ENCODE results near the gene PRKAG2.

The PRKAG2 gene

DNA sequence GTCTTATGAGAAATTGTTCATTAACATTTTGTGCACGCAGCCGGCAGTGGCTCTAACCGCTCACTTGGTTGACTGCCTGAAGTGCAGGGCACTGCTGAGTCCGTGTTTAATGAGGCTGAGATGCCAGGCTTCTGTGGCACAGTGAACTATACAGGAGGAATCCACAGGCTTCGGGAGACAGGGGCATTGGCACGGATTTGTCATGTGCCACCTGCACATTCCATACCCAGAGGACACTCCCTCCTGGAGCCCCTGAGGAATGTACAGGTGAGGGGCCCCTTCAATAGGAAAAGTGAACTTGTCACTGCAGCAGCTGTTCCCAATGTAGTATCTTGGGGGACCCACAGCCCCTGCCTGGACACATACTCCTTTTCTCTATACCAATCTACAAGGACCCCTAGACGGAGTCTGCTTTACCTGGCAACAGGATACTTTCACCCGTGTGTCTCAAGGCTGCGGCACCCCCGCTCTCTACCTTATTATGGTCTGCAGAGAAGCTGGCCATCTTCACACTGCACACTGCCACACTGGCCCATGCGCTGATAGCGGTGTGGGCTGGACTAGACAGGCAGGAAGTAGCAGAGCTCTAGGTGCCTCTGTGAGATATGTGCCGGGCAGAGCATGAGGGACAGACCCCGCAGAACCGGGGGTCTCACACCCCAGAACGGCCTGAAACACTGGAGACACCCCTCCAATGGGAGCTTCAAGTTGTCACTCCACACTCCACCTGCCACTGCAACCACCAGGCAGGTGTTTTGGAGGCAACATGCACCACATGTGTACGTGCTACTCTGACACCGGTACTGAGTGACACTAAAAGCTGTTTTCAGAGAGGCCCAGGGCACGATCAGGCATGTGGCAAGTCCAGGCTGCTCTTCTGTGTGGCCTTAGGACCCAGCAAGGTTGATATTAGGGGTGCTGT is 285.8 kb downstream of the PRKAG2 start:
- TF ChIP-seq, protein P1, sequence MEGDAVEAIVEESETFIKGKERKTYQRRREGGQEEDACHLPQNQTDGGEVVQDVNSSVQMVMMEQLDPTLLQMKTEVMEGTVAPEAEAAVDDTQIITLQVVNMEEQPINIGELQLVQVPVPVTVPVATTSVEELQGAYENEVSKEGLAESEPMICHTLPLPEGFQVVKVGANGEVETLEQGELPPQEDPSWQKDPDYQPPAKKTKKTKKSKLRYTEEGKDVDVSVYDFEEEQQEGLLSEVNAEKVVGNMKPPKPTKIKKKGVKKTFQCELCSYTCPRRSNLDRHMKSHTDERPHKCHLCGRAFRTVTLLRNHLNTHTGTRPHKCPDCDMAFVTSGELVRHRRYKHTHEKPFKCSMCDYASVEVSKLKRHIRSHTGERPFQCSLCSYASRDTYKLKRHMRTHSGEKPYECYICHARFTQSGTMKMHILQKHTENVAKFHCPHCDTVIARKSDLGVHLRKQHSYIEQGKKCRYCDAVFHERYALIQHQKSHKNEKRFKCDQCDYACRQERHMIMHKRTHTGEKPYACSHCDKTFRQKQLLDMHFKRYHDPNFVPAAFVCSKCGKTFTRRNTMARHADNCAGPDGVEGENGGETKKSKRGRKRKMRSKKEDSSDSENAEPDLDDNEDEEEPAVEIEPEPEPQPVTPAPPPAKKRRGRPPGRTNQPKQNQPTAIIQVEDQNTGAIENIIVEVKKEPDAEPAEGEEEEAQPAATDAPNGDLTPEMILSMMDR (IDR thresholded peaks at IDR 0.05), result no peak

DNA sequence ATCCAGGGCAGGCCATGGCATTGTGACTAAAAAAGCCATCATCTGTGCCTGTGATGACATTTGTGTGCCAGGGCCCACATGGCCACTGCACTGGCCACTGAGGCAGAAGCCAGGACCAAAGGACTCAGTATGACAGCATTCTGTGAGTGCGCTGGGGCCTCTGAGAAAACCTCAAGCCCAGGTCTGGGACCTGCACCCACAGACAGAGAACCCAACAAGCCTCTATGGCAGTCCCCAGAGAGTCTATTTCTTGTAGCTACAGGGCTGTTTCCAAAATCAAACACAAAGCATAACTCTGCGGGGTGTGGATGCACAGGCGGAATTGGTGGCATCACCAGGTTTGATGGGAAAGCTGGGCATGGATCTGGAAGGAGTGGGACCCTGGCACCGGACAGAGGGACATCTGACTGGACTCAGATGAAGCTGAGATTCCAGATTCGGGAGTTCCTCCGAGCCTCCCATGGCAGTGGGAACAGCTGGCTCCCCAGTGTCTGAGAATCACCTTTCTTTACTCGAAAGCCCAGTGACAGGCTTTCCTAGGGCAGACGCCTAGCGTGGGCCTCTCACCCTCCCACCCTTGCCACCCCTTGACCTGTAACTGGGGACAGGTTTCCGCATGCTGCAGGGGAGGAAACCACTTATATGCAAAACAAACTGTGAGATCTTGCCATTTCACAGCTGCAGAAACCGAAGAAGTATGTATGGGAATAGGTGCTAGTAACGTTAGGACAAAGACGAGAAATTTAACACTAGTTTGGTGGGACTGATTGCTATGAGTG is 286.7 kb downstream of the PRKAG2 start:
- TF ChIP-seq, protein P1 (IDR thresholded peaks at IDR 0.05), result no peak

DNA sequence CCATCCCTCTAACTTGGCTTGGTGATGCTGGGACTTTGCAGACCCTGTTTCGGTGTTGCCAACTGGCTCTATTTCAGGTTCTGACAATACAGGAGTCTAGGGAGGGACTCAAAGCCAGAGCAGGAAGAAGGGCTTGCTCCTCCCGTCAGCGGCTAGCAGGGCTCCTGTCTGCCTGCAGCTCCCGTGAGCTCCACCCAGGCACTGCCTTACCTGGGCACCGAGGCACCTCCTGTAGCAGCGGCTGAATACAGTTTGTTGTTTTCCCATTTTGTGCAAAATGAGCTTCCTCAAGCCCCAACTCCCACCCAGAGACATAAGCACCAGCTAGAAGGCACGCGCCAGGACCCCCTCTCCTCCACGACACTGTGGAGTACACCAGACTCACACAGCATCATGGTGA is 287.9 kb downstream of the PRKAG2 start:
- TF ChIP-seq, protein P1 (IDR thresholded peaks at IDR 0.05), result no peak

DNA sequence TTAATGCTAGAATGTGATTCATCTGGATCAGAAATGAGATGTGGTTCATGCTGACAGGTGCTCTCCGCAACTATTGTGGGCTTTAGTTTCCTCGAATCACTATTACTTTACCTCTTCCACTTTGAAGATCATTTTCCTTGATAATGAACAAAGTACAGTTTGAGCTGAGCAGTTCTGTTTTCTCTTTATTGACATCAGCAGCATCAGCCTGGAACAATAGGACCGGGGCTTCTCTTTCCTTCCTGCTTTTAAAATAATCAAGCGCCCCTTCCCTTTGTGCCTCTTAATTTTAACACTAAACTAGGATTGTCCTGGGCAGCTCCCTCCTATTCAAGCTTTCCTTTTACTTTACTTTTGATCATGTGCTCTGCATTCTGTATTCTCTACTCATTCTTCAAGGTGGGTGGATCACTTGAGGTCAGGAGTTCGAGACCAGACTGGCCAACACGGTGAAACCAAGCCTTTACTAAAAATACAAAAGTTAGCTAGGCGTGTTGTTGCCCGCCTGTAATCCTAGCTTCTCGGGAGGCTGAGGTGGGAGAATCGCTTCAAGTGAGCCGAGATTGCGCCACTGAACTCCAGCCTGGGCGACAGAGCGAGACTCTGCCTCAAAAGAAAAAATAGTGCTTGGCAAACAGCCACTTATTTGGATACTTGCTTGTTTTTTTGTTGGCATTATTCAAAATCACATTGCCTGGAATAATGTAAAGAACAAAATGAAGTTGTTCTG is 290.2 kb downstream of the PRKAG2 start:
- TF ChIP-seq, protein P1 (IDR thresholded peaks at IDR 0.05), result no peak

DNA sequence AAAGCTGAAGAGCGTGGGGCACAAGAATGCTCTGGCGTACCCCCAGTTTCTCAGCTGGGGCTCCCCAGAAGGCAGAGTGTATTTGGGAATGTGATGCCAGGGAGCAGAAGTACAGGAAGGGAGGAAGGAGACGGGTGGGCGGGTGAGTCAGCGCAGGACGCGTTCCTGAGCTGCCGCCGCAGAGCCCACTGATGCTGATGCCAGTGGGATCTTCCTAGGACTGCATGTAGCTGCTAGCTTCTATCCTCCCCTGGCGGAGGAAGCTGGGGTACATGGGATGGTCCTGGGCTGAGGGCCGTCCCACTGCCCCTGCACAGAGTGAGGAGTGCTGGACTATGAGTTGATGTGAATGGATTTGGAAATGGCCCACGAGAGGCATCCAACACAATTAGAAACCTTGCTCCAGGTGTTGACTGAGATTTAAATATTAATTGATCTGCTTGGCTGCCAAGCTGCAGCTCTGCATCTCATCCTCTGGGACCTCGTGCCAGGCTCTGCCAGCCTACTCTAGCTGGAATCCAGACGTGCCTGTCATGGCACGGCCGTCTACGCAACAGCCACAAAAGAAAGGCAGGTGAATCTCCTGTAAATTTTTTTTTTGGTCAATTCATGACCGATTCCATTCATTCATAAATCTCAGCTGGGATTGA is 291.0 kb downstream of the PRKAG2 start:
- TF ChIP-seq, protein P1 (IDR thresholded peaks at IDR 0.05), result no peak

DNA sequence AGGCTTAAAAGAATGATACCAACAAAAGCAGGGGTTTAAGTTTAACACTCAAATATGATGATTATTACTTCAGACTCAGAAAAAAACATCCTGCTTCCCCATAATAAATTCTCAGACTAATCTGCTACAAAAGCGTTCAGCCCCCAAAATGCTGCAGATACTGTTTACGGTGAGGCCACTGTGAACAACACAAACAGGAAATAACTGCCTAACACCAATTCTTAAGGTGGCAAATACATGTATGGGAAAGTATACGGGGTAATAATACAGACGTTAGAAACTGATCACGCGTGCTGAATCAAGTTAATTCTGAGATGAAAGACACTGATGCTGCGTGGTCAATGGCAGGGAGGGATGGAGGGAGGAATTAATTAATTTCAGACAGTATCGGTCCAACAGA is 295.2 kb downstream of the PRKAG2 start:
- TF ChIP-seq, protein P1 (IDR thresholded peaks at IDR 0.05), result no peak

DNA sequence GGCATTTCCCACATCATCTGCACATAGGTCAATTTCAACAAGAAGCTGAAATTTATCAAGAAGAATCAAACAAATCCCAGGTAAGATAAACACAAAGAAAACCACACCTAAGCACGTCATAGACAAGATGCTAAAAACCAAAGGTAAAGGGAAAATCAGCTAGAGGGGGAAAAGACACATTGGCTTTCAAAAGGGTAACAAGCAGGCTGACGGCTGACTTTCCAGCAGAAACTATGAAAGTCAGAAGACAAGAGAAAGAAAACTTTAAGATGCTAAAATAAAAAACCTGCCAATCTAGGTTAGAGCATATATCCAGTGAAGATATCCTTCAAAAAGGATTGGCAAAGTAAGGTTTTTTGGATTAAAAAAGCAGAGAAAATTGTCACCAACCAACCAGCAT is 297.3 kb downstream of the PRKAG2 start:
- TF ChIP-seq, protein P1 (IDR thresholded peaks at IDR 0.05), result no peak

Measured in LNCAP (cell line).